ENCODE measurements around the gene KRT6A.

GRCh38 chr12:52534482-52534881 lies 41.4 kb upstream of the KRT6A start:
- TF ChIP-seq, protein P1, sequence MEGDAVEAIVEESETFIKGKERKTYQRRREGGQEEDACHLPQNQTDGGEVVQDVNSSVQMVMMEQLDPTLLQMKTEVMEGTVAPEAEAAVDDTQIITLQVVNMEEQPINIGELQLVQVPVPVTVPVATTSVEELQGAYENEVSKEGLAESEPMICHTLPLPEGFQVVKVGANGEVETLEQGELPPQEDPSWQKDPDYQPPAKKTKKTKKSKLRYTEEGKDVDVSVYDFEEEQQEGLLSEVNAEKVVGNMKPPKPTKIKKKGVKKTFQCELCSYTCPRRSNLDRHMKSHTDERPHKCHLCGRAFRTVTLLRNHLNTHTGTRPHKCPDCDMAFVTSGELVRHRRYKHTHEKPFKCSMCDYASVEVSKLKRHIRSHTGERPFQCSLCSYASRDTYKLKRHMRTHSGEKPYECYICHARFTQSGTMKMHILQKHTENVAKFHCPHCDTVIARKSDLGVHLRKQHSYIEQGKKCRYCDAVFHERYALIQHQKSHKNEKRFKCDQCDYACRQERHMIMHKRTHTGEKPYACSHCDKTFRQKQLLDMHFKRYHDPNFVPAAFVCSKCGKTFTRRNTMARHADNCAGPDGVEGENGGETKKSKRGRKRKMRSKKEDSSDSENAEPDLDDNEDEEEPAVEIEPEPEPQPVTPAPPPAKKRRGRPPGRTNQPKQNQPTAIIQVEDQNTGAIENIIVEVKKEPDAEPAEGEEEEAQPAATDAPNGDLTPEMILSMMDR (conservative IDR thresholded peaks at IDR 0.05; ENCODE audit: low read length) = peak; percentile 45
- TF ChIP-seq EZH2phosphoT487 (IDR thresholded peaks at IDR 0.05; ENCODE audit: borderline replicate concordance) = no peak
